ENCODE results near the gene MROH2B.

GRCh38 chr5:40976041-40976440 is 95.1 kb downstream of the MROH2B start:
- TF ChIP-seq CTCF (IDR thresholded peaks at IDR 0.05): no peak
- no peak for TF ChIP-seq POLR2A (IDR thresholded peaks at IDR 0.05)
- TF ChIP-seq POLR2AphosphoS5 (IDR thresholded peaks at IDR 0.05): no peak

All from prostate gland (tissue), 2 donors.